CD4-positive, alpha-beta memory T cell (primary cell): Measurements from ENCODE around the gene TRABD2B. TPM values are rescaled to one million over a fixed set of nuclear protein-coding genes. Genes with fewer than 3 reads are reported as not detected.

ENCODE experiments used
- CTCF ChIA-PET: fragments of 350-600 bp; sonication (Branson Sonifier 250); formaldehyde crosslinking; loops from one replicate; lab custom pipeline; 2021; ENCODE audit warnings: inconsistent platforms; ENCODE audit not compliant: partially characterized antibody; lab: Charles Lee
- POLR2A ChIA-PET: fragments of 350-600 bp; sonication (Branson Sonifier 250); formaldehyde crosslinking; loops from one replicate; lab custom pipeline; 2021; ENCODE audit not compliant: partially characterized antibody; lab: Charles Lee
- DNase-seq, 5 donors: peaks; one replicate each; pipeline versions ENCODE4 v3.0.0 to v3.0.0-alpha.2; 2020 to 2022; ENCODE audit warnings: mixed read lengths in 1 of 5
- H3K27ac ChIP-seq: one replicate; pipeline ENCODE4 v1.7.0; 2013; ENCODE audit warnings: low read depth, low read length
- H3K27me3 ChIP-seq: 2 replicates; pipeline ENCODE4 v1.7.0; 2013; ENCODE audit warnings: mild to moderate bottlenecking, low read length, moderate library complexity; ENCODE audit not compliant: insufficient read depth
- H3K36me3 ChIP-seq: 2 replicates; pipeline ENCODE4 v1.7.0; 2013; ENCODE audit warnings: mild to moderate bottlenecking, low read length, moderate library complexity; ENCODE audit not compliant: insufficient read depth
- H3K4me1 ChIP-seq: 2 replicates; pipeline ENCODE4 v1.7.0; 2013; ENCODE audit warnings: mild to moderate bottlenecking, low read length, moderate library complexity; ENCODE audit not compliant: insufficient read depth
- H3K4me3 ChIP-seq, 2 donors: one replicate each; pipeline ENCODE4 v1.7.0; 2013; ENCODE audit warnings: low read length in 2 of 2, mild to moderate bottlenecking in 1 of 2
- H3K9me3 ChIP-seq, 2 donors: one replicate each; pipeline ENCODE4 v1.7.0; 2013; ENCODE audit warnings: low read length in 2 of 2, control low read depth in 1 of 2; ENCODE audit not compliant: control insufficient read depth in 1 of 2
- H3K27ac Mint-ChIP-seq, 7 donors: one replicate each; pipeline ENCODE4 v1.8.0; 2020 to 2021; ENCODE audit warnings: mixed read lengths in 7 of 7, mild to moderate bottlenecking in 6 of 7, inconsistent platforms in 3 of 7, moderate library complexity in 3 of 7
- H3K27me3 Mint-ChIP-seq, 2 donors: one replicate each; pipeline ENCODE4 v1.8.0; 2020 to 2021; ENCODE audit warnings: mixed read lengths in 2 of 2
- H3K36me3 Mint-ChIP-seq, 2 donors: one replicate each; pipeline ENCODE4 v1.8.0; 2020 to 2021; ENCODE audit warnings: mixed read lengths in 2 of 2, inconsistent platforms in 1 of 2, mild to moderate bottlenecking in 1 of 2
- H3K4me1 Mint-ChIP-seq, 4 donors: one replicate each; pipeline ENCODE4 v1.8.0; 2020 to 2021; ENCODE audit warnings: mixed read lengths in 4 of 4, mild to moderate bottlenecking in 1 of 4
- H3K4me3 Mint-ChIP-seq, 8 donors: one replicate each; pipeline ENCODE4 v1.8.0; 2020 to 2021; ENCODE audit warnings: mixed read lengths in 8 of 8, mild to moderate bottlenecking in 7 of 8, moderate library complexity in 6 of 8, inconsistent platforms in 3 of 8
- H3K9me3 Mint-ChIP-seq, 8 donors: one replicate each; pipeline ENCODE4 v1.8.0; 2020 to 2021; ENCODE audit warnings: mixed read lengths in 8 of 8, mild to moderate bottlenecking in 5 of 8, inconsistent platforms in 3 of 8, moderate library complexity in 1 of 8
- intact Hi-C: fragments of 100-400 bp; cut with micrococcal nuclease; formaldehyde crosslinking; loops from one replicate; pipeline ENCODE4 v1.15.1; 2023
- polyA plus RNA-seq, 2 donors: library from polyadenylated mRNA; unstranded; fragments of 300-500 nt; fragmentation: Illumina TruSeq; gene quantifications; one replicate each; pipeline ENCODE4 v1.2.3, GENCODE V29; 2021
- total RNA-seq, 2 experiments: library from RNA; stranded (reverse); gene quantifications; one replicate each; pipeline ENCODE4 v1.2.3, GENCODE V29; 2021

The TRABD2B gene
- total and polyA plus RNA-seq, 4 experiments from 2014 or later: not detected

GRCh38 chr1:47976267-47976666 is 20.9 kb downstream of the TRABD2B start:
- ChIA-PET POLR2A (no interaction called here), CTCF (no interaction called here)
- Histone ChIP-seq H3K36me3 (no peaks in the 10 kb centered on the region), H3K27ac (no peak overlapping the region), H3K27me3 (no peaks in the 10 kb centered on the region), H3K4me1 (no peaks in the 10 kb centered on the region), H3K9me3 (no peaks in the 10 kb centered on the region), H3K4me3 (no peak overlapping the region)
- no peaks in the 10 kb centered on the region for H3K36me3 Mint-ChIP-seq
- DNase-seq: no peak
- no peaks in the 10 kb centered on the region for H3K4me1 Mint-ChIP-seq
- H3K9me3 Mint-ChIP-seq: peaks cover 0 to 3% (median 0%) of the 10 kb centered on the region in 8 donors
- peaks cover 8 to 14% of the 10 kb centered on the region in 2 donors for H3K27me3 Mint-ChIP-seq
- H3K27ac Mint-ChIP-seq: no peak overlapping the region
- H3K4me3 Mint-ChIP-seq: no peak overlapping the region
- intact Hi-C loops: no loop called here

DNA sequence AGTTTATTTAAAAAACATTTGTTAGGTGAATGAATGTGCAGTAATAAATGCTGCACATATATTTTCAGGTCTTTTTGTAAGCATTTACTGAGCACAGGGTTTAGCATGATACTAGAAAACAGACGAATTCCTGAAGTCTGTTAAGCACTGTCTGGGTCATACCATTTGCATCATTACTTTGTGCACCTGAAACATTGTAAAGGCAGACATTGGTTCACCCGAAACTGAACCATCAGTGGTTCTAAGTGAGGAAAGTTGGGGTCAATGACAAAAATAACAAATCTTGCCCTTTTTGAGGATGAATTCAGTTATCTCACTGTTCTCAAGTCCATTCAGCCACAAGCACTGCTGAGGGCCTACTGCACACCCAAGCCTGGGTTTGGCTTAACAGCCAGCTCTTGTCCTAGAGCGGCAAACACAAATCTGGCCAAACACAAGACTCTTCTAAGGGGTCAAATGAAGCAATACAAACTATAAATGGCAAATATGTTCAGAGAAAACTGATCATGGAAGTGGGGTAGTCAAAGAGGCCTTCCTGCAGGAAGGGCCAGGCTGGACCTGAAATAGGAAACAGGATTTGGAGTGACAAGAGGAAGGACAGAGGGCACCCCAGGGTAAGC is 21.8 kb downstream of the TRABD2B start:
- H3K27ac ChIP-seq: no peak overlapping the region
- peaks cover 8 to 14% of the 10 kb centered on the region in 2 donors for H3K27me3 Mint-ChIP-seq
- POLR2A ChIA-PET: no interaction called here

GRCh38 chr1:47972864-47973432 is 24.2 kb downstream of the TRABD2B start:
- ChIA-PET POLR2A (no interaction called here), CTCF (no interaction called here)
- Histone ChIP-seq H3K9me3 (no peaks in the 10 kb centered on the region), H3K4me3 (no peak overlapping the region), H3K36me3 (no peaks in the 10 kb centered on the region), H3K4me1 (no peaks in the 10 kb centered on the region), H3K27ac (no peak overlapping the region), H3K27me3 (no peaks in the 10 kb centered on the region)
- Mint-ChIP-seq H3K4me1 (no peaks in the 10 kb centered on the region), H3K9me3 (peaks cover 0 to 3% (median 0%) of the 10 kb centered on the region in 8 donors), H3K36me3 (no peaks in the 10 kb centered on the region), H3K4me3 (no peak overlapping the region), H3K27ac (no peak overlapping the region), H3K27me3 (peaks cover 5 to 14% of the 10 kb centered on the region in 2 donors)
- intact Hi-C loops: no loop called here
- no peak for DNase-seq

More for the DNA sequence above, 21.8 kb downstream of the TRABD2B start:
- Mint-ChIP-seq H3K36me3 (no peaks in the 10 kb centered on the region), H3K27ac (no peak overlapping the region), H3K4me1 (no peaks in the 10 kb centered on the region), H3K9me3 (peaks cover 0 to 3% (median 0%) of the 10 kb centered on the region in 8 donors), H3K4me3 (no peak overlapping the region)
- intact Hi-C loops: no loop called here
- CTCF ChIA-PET: no interaction called here
- no peaks in the 10 kb centered on the region for H3K27me3 ChIP-seq
- DNase-seq: no peak
- no peaks in the 10 kb centered on the region for H3K9me3 ChIP-seq
- no peak overlapping the region for H3K4me3 ChIP-seq
- H3K4me1 ChIP-seq: no peaks in the 10 kb centered on the region
- H3K36me3 ChIP-seq: no peaks in the 10 kb centered on the region

DNA sequence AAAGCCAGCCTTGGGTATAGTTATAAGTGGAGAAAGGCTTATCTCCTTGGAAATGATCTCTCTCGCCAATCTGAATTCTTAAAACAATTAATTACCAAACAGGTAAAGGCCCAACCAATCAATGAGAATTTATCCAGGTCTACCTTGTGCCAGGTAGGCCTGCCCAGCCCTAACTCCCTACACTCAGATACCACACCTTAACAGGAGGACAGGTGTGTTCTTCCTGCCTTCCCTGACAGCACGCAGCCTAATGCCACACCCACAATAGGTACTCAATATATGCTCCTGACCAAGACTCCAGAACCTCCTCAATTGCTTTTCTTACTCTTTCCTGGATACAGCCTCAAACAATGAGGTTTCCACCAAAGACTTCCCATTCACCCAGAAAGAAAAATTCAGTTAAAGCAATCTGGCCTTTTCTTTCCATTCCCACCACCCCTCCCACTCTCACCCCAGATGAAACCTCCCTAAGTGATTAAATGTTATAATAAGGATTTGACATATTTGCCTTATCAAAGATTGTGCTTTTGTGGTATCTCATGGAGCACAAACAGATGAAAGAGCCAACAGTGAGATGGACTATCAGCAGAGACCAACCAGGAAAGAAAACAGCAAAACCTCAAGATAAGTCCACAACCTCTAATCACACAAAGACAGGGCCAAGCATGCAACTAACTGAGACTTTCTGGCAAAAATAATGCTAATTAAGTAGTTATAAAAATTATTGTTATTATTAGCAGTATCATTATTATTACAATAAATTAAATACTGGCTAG is 25.6 kb downstream of the TRABD2B start:
- Mint-ChIP-seq H3K27me3 (peaks cover 2 to 11% of the 10 kb centered on the region in 2 donors), H3K4me3 (no peak overlapping the region), H3K4me1 (no peaks in the 10 kb centered on the region), H3K27ac (no peak overlapping the region), H3K9me3 (no peaks in the 10 kb centered on the region), H3K36me3 (no peaks in the 10 kb centered on the region)
- no peaks in the 10 kb centered on the region for H3K4me1 ChIP-seq
- ChIA-PET POLR2A (no interaction called here), CTCF (no interaction called here)
- no peak overlapping the region for H3K27ac ChIP-seq
- DNase-seq: no peak
- H3K27me3 ChIP-seq: no peaks in the 10 kb centered on the region
- H3K9me3 ChIP-seq: no peaks in the 10 kb centered on the region
- no peaks in the 10 kb centered on the region for H3K36me3 ChIP-seq
- intact Hi-C loops: no loop called here
- H3K4me3 ChIP-seq: no peak overlapping the region

GRCh38 chr1:47970882-47971281 is 26.3 kb downstream of the TRABD2B start:
- no peak overlapping the region for H3K4me3 Mint-ChIP-seq
- no peaks in the 10 kb centered on the region for H3K36me3 ChIP-seq
- DNase-seq: no peak
- H3K36me3 Mint-ChIP-seq: no peaks in the 10 kb centered on the region
- no peak overlapping the region for H3K4me3 ChIP-seq
- no peak overlapping the region for H3K27ac Mint-ChIP-seq
- intact Hi-C loops: no loop called here
- no peak overlapping the region for H3K27ac ChIP-seq
- H3K9me3 ChIP-seq: no peaks in the 10 kb centered on the region
- H3K9me3 Mint-ChIP-seq: no peaks in the 10 kb centered on the region
- H3K27me3 Mint-ChIP-seq: peaks cover 2 to 7% of the 10 kb centered on the region in 2 donors
- H3K27me3 ChIP-seq: no peaks in the 10 kb centered on the region
- H3K4me1 Mint-ChIP-seq: no peaks in the 10 kb centered on the region
- no peaks in the 10 kb centered on the region for H3K4me1 ChIP-seq
- CTCF ChIA-PET: no interaction called here
- POLR2A ChIA-PET: no interaction called here

DNA sequence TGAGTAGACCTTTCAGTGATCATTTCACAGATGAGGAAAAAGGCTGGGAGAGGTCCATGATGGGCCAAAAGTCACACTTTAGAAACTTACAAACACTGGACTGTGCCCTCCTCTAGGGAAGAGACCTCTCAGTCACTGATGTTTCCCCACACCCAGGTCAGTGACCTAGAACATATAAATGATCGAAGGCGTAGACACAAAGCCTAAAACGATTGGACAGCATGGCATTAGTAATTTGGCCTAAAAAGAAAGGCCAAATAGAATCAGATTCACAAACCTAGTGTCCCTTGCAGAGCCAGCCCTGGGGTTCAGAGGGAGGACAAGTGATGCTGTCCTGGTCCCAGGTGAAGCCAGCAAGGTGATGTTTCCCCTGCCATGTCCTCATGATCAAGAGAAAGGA is 27.7 kb downstream of the TRABD2B start:
- ChIA-PET POLR2A (no interaction called here), CTCF (no interaction called here)
- Histone ChIP-seq H3K4me1 (no peaks in the 10 kb centered on the region), H3K4me3 (no peak overlapping the region), H3K9me3 (no peaks in the 10 kb centered on the region), H3K36me3 (no peaks in the 10 kb centered on the region), H3K27ac (no peak overlapping the region), H3K27me3 (no peaks in the 10 kb centered on the region)
- Mint-ChIP-seq H3K4me3 (no peak overlapping the region), H3K27ac (no peak overlapping the region), H3K27me3 (peaks cover 5 to 9% of the 10 kb centered on the region in 2 donors), H3K36me3 (no peaks in the 10 kb centered on the region), H3K4me1 (no peaks in the 10 kb centered on the region), H3K9me3 (no peaks in the 10 kb centered on the region)
- intact Hi-C loops: no loop called here
- DNase-seq: no peak

DNA sequence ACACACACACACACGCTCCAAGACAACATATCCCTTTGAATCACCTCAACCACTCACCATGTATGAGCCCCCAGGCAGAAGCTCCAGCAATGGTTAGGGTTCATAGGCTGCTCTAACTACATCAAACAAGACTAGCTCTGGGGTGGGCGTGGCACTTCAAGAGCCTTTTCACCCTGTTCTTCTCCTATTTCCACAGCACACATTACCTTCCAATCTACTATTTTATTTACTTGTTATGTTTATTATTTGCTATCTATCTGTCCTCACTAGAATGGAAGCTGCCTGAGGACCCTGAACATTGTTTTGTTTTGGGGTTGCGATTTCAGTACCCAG is 28.7 kb downstream of the TRABD2B start:
- no peaks in the 10 kb centered on the region for H3K4me1 ChIP-seq
- no peaks in the 10 kb centered on the region for H3K4me1 Mint-ChIP-seq
- H3K36me3 Mint-ChIP-seq: no peaks in the 10 kb centered on the region
- H3K27me3 ChIP-seq: no peaks in the 10 kb centered on the region
- POLR2A ChIA-PET: no interaction called here
- H3K4me3 ChIP-seq: no peak overlapping the region
- CTCF ChIA-PET: no interaction called here
- H3K4me3 Mint-ChIP-seq: no peak overlapping the region
- no peak for DNase-seq
- peaks cover 3 to 4% of the 10 kb centered on the region in 2 donors for H3K27me3 Mint-ChIP-seq
- no peaks in the 10 kb centered on the region for H3K9me3 ChIP-seq
- intact Hi-C loops: no loop called here
- H3K9me3 Mint-ChIP-seq: no peaks in the 10 kb centered on the region
- no peak overlapping the region for H3K27ac ChIP-seq
- no peaks in the 10 kb centered on the region for H3K36me3 ChIP-seq
- no peak overlapping the region for H3K27ac Mint-ChIP-seq
